Activated naive CD8-positive, alpha-beta T cell (primary cell): ENCODE data around the gene ZNF525.
A peak's percentile ranks its signal among the peaks of the same experiment; 100 is the strongest.

Source experiments
- H3K27ac Mint-ChIP-seq: one replicate; pipeline ENCODE4 v1.8.0; 2021; ENCODE audit warnings: mixed read lengths
- H3K27me3 Mint-ChIP-seq: one replicate; pipeline ENCODE4 v1.8.0; 2021; ENCODE audit warnings: mixed read lengths
- H3K36me3 Mint-ChIP-seq: one replicate; pipeline ENCODE4 v1.8.0; 2021; ENCODE audit warnings: mixed read lengths
- H3K4me1 Mint-ChIP-seq: one replicate; pipeline ENCODE4 v1.8.0; 2021; ENCODE audit warnings: low read depth, mixed read lengths
- H3K4me3 Mint-ChIP-seq: one replicate; pipeline ENCODE4 v1.8.0; 2021; ENCODE audit warnings: mild to moderate bottlenecking, mixed read lengths
- H3K9me3 Mint-ChIP-seq: one replicate; pipeline ENCODE4 v1.8.0; 2021; ENCODE audit warnings: low read depth, mixed read lengths

ZNF525 gene

DNA sequence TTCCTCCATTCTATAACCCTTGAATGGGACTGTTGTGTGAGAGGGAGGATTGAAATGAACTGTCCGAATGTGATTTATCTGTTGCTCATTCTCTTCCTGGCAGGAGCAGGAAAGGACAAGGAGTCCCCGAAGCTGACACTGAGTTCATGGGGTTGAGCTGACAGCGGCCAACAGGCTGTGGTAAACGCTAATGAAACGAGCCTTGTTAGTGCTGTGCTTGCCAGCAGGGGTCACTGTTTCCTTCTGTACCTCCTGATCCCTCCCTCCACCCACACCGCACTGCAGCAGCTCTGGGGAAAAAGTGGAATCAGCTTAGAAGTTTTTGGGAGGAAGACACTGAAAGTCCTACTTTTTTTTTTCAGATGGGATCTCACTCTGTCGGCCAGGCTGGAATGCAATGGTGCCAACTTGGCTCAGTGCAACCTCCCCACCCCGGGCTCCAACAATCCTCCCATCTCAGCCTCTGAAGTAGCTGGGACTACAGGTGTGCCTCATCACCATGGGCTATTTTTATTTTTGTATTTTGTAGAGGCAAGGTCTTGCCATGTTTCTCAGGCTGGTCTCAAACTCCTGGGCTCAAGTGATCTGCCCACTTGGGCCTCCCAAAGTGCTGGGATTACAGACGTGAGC lies 59.6 kb downstream of the ZNF525 start:
- Mint-ChIP-seq H3K4me3 (no peak overlapping the region), H3K27ac (no peak overlapping the region)

GRCh38 chr19:53431399-53432087 lies 66.0 kb downstream of the ZNF525 start, which contains the start of gene ZNF761:
ZNF761 (plus strand) TSS chr19:53431984; CDS start chr19:53447269, 15,285 bp downstream.
- Mint-ChIP-seq H3K36me3 (peaks cover 28% of the 10 kb centered on the region), H3K4me1 (peaks cover 31% of the 10 kb centered on the region), H3K4me3 (peak within 1 kb of the TSS; percentile 97), H3K9me3 (peaks cover 4% of the 10 kb centered on the region), H3K27me3 (no peaks in the 10 kb centered on the region), H3K27ac (peak within 1 kb of the TSS; percentile 95)

More for the DNA sequence above, 59.6 kb downstream of the ZNF525 start:
- Mint-ChIP-seq H3K9me3 (no peaks in the 10 kb centered on the region), H3K36me3 (no peaks in the 10 kb centered on the region), H3K4me1 (peaks cover 2% of the 10 kb centered on the region), H3K27me3 (peaks cover 2% of the 10 kb centered on the region)

DNA sequence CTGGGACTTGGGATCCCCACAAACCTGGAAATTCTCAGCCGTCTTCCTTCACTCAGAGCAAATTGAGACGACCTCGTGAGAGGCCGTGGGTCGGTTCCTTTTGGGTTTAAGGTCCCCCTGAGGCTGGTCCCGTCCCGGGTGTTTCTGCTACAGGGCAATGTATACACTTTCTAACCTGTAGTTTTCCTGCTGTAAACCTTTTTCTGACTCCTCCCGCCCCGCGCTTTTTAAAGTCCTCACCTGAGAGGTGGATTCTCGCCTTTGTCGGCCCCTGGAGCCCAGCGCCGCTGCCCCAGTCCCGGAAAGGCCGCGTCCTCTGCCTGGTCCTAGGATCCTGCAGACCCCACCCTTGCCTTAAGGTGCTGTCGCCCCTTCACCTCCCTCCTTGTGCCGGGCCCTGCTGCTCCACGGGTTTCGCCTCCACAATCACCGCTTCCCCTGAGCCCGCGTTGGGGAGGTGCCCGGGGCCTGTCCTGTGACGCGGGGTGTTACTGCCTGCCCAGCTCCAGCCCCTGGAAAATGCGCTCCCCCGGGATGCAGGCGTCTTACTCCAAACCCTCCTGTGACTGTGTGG lies 66.7 kb downstream of the ZNF525 start:
- H3K36me3 Mint-ChIP-seq: peaks cover 28% of the 10 kb centered on the region
- H3K27ac Mint-ChIP-seq: peak overlapping the region; percentile 95
- peaks cover 31% of the 10 kb centered on the region for H3K4me1 Mint-ChIP-seq
- H3K27me3 Mint-ChIP-seq: no peaks in the 10 kb centered on the region
- peak overlapping the region; percentile 97 for H3K4me3 Mint-ChIP-seq
- H3K9me3 Mint-ChIP-seq: peaks cover 4% of the 10 kb centered on the region
